ENCODE data around the gene RDX.
"Not testable (repeated sequence)": the region's sequence is repeated elsewhere in the genome, so short reads cannot be mapped to it uniquely, and the experiment has no call there.

RDX gene

DNA sequence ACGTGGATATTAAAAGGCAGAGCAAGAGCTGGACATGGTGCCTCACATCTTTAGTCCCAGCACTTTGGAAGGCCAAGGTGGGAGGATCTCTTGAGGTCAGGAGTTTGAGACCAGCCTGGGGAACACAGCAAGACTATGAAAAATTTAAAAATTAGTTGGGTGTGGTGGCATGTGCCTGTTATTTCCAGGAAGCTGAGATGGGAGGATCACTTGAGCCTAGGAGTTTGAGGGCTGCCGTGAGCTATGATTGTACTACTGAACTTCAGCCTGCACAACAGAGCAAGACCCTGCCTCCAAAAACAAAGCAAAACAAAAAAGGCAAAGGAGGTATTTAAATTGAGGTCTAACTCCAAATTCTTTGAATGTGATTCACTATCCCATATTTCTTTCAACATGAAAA, 23.5 kb downstream of the RDX start:
- DNase-seq (ENCODE audit: low read depth, low spot score), result no peak

DNA sequence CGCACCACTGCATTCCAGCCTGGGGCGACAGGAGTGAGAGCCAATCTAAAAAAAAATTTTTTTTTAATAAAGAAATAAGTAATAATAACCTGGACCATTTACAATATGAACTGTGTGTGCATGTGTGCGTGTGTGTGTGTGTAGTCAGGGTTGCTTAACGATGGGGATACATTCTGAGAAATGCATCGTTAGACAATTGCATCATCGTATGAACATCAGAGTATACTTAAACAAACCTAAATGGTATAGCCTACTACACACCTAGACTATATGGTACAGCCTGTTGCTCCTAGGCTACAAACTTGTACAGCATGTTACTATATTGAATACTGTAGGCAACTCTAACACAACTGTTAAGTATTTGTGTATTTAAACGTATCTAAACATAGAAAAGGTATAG, 26.4 kb downstream of the RDX start:
- DNase-seq (ENCODE audit: low read depth, low spot score), result no peak

DNA sequence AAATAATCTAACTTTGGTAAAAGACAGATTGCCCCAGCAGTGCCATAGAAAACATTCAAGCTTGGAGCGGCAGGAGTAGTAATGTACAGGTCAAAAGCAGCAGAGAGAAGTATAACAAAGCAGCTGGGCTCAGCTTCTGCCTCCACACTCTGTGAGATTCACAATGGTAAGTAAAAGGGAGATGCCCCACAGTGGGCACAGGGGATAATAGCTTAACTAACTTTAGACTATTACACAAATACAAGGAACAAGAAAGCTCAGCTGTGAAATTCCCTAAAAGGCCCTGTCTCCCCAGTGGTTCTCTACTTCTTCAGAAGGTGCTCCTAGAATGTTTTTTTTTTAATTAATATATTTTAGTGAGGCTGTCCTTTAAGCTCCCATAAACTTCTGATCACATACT, 28.0 kb downstream of the RDX start:
- no peak for DNase-seq (ENCODE audit: low read depth, low spot score)

DNA sequence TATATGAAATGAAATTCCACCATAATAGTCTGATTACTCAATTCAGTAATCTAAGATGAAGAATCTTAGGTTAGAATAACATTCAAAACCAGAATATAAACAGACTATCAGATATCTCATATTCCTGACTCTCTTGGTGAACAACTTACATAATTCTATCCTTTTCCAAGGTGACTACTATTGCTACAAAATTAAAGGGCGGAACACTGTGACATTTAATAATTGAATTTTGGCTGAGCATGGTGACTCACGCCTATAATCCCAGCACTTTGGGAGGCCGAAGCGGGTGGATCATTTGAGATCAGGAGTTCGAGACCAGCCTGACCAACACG, 34.4 kb downstream of the RDX start:
- no peak for DNase-seq (ENCODE audit: low read depth, low spot score)

DNA sequence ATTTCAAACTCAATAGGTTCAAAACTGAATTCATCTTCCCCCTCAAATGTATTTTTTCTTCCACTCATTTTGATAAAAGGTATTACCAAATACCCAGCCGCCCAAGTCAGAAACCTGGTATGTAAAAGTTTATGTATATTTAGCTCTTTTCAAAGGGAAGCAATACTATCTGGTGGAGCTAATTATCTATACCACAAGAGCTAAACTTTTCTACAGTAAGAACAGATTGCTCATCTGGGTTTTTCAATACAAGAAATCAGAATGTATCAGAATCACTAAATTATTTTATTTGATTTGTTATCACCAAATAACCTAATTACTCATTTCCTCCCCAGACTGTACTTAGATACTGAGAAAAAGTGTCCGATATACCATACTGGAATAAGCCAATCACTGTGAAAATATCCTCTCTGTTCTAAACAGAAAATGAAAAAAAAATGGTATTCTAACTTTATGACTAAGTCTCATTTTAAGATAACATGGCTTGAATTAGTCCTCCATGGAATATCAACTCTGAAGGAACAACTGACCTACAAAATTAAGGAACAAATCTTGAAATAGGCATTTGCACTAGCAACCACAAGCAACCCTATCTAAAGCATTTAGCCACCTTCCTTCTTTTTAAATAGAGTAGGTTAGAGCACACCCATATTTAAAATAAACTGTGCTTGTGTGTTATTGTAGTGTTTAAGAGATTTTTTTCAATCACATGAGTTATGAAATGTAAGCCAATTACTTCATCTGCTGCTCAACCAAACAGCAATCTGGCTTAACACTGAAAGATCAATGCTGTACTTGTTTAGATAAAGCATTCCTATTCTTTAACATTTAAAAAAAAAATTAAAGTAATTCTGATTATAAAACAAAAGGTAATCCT, 35.0 kb downstream of the RDX start:
- DNase-seq (ENCODE audit: low read depth, low spot score), result no peak

DNA sequence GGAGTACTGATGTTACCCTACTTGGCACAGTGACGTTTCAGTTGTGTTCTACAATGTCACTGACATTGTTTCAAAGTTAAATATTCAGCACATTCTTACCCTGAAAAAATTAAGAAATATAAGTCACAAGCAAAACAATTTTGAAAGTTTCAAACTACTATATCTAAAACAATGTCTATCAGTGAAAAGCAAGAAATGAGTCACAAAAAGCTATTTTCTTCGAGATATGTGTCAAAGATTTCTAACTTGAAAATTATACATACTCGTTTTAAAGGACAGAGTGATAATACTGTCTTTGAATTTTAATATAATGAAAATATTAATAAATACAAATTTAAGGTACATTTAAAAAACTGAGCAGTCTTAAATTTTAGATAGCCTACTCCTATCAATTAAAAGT, 42.9 kb downstream of the RDX start:
- no peak for DNase-seq (ENCODE audit: low read depth, low spot score)

DNA sequence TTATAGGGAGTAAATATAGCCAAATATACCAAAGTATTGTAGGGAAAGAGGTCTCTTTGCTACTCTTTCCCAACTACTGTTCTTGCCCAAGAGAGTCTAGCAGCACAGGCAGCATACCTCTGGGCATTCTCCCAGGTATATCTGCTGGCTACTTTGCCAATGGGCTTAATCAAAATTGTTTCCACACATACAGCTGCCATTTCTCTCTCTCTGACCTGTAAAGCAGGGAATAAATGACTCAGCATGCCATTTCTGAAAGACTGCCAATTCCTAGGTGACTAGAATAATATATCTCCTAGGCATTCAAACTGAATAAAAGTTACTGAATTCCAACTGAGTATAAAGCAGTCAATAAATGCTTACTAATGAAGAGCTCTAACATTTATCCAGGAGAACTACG, 44.6 kb downstream of the RDX start:
- DNase-seq (ENCODE audit: low read depth, low spot score), result no peak

DNA sequence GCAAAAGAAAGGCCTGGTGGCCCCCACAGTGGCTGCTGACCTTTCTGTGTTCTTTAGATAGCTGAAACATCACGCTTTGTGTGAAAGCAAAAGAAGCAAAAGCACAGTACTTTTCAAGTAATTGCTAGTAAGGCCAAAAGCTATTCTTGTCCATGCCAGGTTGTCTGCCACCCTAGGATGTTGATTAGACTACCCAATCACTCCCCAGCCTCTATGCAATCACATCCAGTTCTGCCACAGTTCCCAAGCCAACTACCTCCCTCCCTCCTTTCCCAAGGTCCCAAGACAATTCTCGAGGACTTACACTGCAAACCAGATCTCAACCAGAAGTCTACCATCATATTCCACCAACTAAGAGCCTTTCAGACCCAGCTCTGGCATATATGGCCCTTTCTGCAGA, 46.2 kb downstream of the RDX start:
- no peak for DNase-seq (ENCODE audit: low read depth, low spot score)

DNA sequence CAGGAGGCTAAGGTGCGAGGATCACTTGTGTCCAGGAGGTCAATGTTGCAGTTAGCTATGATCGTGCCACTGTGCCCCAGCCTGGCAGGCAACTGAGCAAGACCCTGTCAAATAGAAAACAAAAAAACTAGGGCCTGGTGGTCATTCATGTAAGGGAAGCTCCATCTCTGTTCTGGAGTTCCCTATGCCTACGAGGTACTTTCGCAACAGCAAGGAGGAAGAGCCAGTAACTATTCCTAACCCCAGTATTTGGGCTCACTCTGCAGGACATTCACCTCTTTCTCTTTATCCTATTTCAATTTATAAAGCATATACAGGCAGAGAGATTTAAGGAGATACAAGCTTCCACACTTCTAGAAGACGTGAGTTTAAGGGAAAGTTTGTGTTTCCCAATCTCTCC, 46.6 kb downstream of the RDX start:
- no peak for DNase-seq (ENCODE audit: low read depth, low spot score)

DNA sequence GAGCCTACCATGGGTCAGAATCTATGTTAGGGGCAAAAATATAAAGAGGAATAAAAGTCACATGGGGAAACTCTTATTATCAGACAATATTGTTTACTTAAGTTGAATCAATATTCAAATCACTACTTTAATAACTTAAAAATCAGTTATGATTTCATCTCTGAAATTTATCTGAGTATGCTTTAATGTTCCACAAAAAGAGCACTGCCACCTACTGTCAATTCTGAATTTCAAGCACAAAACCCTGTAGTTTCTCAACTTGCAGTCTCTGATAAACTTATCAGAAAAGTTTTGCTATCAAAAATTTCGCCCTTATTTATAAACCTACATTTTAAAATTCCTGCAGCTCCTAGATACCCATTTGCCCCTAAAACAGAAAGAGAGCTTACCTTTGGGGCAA, 47.3 kb downstream of the RDX start:
- no peak for DNase-seq (ENCODE audit: low read depth, low spot score)

DNA sequence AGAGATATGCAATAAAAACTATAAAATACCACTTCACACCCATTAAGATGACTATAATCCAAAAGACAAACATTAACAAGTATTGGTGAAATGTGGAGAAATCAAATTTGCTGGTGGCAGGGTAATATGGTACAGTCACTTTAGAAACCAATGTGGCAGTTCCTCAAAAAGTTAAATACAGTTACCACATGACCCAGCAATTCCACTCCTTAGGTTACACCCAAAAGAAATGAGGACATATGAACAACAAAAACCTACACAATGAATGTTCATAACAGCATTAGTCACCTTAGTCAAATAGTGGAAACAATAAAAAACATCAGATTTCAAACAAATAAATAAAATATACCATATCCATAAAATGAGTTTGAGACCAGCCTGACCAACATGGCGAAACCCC, 52.6 kb downstream of the RDX start:
- DNase-seq (ENCODE audit: low read depth, low spot score), result no peak

DNA sequence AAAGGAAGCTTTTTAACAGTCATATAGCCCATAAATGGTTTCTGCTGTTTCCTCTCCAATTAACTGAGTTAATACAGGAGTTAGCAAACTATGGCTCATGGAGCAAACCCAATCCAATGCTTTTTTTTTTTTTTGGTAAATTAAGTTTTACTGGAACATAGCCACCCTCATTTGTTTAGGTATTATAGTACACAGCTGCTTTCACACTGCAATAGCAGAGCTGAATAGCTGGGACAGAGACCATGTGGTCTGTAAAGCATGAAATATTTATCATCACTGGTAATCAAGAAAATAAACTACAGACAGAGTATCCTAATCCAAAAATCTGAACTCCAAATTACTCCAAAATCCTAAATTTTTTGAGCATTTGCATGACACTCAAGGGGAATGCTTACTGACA, 53.7 kb downstream of the RDX start:
- DNase-seq (ENCODE audit: low read depth, low spot score), result no peak

DNA sequence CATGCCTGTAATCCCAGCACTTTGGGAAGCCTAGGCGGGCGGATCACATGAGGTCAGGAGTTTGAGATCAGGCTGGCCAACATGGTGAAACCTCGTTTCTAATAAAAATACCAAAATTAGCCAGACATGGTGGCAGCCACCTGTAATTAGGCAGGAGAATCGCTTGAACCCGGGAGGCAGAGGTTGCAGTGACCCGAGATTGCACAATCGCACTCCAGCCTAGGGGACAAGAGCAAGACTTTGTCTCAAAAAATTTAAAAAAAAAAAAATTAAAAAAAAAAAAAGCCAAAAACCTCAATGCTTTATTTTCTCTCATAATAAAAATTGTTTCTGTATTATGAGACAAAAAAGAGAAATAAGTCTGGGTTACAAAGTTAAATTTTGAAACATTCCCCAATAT, 54.2 kb downstream of the RDX start:
- DNase-seq (ENCODE audit: low read depth, low spot score), result no peak

DNA sequence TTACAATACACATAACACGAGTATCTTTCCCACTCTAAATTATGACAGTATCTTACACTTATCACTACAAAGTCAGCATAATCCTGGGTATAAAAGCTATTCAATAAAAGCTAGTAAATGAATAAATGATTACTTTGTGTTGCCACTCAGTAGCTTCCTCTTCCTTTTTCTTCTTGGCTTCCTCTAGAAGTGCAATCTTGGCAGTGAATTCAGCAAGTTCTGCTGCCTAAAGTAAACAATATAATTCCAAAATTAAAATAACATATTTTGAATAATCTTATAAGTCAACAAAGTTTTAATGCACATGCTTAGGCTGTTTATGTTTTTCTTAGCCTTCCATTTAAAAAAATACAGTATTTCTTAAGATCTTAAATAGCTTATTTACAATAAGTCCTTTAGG, 60.4 kb downstream of the RDX start:
- no peak for DNase-seq (ENCODE audit: low read depth, low spot score)

DNA sequence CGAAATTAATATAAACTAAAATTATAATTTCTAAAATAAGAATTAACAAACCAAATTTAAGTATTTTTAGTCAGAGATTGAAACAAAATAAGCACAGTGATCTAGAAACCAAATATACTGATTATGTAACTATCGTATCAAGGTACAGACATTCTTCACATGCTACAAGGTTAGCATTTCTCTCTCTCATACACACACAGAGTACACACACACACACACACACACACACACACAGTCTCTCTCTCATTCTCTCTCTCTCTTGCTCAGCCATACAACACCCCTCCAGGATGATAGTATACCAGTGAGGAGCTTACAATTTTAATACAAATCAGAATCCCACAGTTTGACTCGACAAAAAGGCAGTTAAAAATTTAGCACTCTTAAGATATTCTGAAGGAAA, 66.0 kb downstream of the RDX start:
- no peak for DNase-seq (ENCODE audit: low read depth, low spot score)

DNA sequence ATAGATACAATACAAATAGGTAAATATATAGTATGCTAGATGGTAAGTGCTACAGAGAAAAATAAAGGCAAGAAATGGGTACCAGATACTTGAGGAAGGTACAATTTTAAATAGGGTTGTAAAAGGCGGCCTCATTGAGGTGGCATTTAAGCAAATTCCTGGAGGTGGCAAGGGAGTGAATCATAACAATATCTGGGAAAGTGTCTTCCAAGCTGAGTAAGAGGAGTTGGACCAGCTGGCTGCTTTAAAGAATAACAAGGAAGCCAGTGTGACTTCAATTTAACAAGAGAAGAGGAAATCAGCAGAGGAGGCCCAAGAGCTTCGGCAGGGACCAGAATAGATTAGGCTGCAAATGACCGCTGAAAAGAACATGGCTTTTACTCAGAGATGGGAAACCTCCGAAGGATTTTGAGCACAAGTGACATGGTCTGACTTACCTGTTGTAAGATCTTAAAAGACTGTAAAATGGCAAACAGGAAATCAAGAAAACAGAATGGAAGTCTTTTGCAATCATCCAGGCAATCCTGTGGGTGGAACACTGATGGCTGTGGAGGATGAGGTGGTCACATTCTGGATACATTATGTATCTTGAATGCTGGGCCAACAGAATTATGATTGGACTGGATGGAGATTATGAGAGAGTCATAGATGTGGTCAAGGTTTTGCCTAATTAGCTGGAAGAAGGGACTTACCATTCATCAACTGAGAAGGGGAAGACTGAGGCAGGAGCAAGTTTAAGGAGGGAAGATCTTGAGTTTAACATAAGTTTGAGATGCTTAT, 77.2 kb downstream of the RDX start:
- DNase-seq (ENCODE audit: low read depth, low spot score), result no peak

DNA sequence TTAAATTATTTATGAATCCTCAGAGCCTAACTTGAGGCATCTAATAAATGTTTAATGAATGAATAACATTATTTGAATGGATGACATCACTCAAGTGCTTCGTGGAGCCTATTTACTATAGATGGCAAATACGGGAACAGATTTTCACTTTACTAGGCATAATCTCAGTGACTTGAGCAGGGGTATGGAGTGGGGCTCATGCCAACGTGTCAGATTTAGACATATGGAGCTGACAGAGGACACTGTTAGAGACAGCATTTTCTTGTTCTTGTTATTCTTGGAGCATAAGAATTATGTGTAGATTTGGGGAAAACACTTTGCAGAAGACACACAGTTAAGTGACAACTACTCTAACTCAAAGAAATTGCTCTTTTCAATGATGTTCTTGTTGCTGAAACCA, 78.5 kb downstream of the RDX start:
- no peak for DNase-seq (ENCODE audit: low read depth, low spot score)

DNA sequence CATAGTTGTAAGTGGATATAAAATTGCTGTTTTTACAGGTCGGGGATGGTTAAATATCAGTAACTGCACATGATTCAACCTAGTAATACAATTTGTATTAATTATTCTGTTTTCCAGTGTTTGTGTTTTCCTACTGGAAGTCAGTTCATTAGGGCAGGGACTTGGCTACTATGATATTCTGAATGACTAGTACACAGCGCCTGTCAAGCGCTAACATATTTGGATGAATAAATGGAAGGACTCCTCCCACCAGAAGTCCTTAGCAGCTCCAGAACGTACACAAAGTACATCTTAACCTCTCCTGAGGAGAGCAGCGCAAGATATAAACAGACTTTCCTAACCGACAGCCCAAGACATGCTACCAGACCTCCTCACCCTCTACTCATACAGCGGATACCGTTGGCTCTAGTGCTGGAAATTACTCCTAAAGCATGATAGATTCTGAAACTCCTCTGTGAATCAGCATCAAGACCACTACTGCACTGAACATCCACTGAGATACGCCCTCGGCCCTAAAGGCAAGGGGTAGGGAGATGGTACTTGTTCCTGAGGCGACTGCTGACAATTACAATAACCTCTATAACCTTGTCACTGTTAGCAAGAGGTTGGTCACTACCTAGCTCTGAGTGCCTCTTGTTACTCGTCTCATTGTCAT, 79.1 kb downstream of the RDX start:
- no peak for DNase-seq (ENCODE audit: low read depth, low spot score)

DNA sequence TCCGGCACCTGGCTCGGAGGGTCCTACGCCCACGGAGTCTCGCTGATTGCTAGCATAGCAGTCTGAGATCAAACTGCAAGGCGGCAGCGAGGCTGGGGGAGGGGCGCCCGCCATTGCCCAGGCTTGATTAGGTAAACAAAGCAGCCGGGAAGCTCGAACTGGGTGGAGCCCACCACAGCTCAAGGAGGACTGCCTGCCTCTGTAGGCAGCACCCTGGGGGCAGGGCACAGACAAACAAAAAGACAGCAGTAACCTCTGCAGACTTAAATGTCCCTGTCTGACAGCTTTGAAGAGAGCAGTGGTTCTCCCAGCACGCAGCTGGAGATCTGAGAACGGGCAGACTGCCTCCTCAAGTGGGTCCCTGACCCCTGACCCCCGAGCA, 87.1 kb downstream of the RDX start:
- DNase-seq (ENCODE audit: low read depth, low spot score), result not testable (repeated sequence)

DNA sequence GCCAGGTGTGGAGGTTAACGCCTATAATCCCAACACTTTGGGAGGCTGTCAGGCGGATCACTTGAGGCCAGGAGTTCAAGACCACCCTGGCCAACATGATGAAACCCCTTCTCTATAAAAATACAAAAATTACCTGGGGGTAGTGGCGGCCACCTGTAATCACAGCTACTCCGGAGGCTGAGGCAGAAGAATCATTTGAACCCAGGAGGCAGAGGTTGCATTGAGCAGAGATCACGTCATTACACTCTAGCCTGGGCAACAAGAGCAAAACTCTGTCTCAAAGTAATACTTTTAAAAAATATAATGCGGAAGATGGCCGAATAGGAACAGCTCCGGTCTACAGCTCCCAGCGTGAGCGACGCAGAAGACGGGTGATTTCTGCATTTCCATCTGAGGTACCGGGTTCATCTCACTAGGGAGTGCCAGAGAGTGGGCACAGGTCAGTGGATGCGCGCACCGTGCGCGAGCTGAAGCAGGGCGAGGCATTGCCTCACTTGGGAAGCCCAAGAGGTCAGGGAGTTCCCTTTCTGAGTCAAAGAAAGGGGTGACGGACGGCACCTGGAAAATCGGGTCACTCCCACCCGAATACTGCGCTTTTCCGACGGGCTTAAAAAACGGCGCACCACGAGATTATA, 87.6 kb downstream of the RDX start:
- peak; percentile 61 for DNase-seq (ENCODE audit: low read depth, low spot score)

DNA sequence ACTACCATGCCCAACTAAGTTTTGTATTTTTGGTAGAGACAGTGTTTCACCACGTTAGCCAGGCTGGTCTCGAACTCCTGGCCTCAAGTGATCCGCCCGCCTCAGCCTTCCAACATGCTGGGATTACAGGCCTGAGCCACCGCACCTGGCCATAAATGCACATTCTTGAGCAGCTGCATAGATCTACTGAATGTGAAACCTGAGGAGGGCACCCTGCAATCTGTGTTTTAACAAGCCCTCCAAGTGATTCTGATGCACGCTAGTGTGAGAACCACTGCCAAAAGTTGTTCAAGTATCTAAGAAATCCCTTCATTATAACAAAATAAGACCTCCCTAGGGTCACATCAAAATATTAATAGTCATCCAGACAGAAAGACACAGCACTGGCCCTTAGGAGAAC, 89.3 kb downstream of the RDX start:
- peak; percentile 37 for DNase-seq (ENCODE audit: low read depth, low spot score)

DNA sequence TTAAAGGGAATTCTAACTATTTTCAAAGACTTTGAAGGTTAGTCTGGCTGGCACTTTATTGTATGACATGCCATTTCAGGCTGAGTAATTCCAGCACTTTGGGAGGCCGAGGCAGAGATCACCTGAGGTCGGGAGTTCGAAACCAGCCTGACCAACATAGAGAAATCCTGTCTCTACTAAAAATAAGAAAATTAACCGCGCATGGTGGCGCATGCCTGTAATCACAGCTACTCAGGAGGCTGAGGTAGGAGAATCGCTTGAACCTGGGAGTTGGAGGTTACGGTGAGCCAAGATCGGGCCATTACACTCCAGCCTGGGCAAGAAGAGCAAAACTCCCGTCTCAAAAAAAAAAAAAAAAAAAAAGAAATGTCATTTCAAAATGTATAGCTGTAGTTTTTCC, 95.6 kb downstream of the RDX start:
- no peak for DNase-seq (ENCODE audit: low read depth, low spot score)

Data from ELF-1 (cell line).